HEK293 (cell line): ENCODE measurements around the gene CPA2.

Experiments
- CTCF ChIA-PET: fragments of 350-600 bp; formaldehyde crosslinking; extraction: SDS; loops from one replicate; lab custom pipeline; 2021; ENCODE audit warnings: antibody characterized with exemption; lab: Yijun Ruan, JAX
- POLR2A ChIA-PET: fragments of 300-600 bp; formaldehyde crosslinking; extraction: SDS; loops from one replicate; lab custom pipeline; 2020; ENCODE audit warnings: antibody characterized with exemption, inconsistent platforms; lab: Yijun Ruan, JAX
- H3K27ac ChIP-seq: fragments of 200-500 bp; sonication (Bioruptor generic); 2 replicates; pipeline ENCODE4 v1.5.1; 2014; ENCODE audit warnings: low read depth, low read length, control low read depth, inconsistent platforms; ENCODE audit errors: extremely low read depth
- H3K36me3 ChIP-seq, 2 experiments: fragments of 200-500 bp in 1 of 2; sonication (Bioruptor generic) in 1 of 2; 1 replicate in 1 of 2; 2 replicates in 1 of 2; pipeline ENCODE4 v1.5.1; 2014 to 2017; ENCODE audit warnings: inconsistent platforms in 2 of 2, low read length in 2 of 2; ENCODE audit not compliant: control insufficient read depth in 2 of 2, insufficient read depth in 1 of 2
- H3K4me1 ChIP-seq: fragments of 200-500 bp; sonication (Bioruptor generic); 2 replicates; pipeline ENCODE4 v1.5.1; 2014; ENCODE audit warnings: mild to moderate bottlenecking, low read length, inconsistent platforms; ENCODE audit not compliant: control insufficient read depth, insufficient read depth
- H3K4me3 ChIP-seq: 2 replicates; pipeline ENCODE4 v1.5.1; 2011; ENCODE audit warnings: low read depth, mild to moderate bottlenecking, control low read depth, low read length, moderate library complexity
- H3K9me3 ChIP-seq: fragments of 200-500 bp; sonication (Bioruptor generic); 2 replicates; pipeline ENCODE4 v1.5.1; 2014; ENCODE audit warnings: low read depth, low read length, inconsistent platforms; ENCODE audit not compliant: control insufficient read depth, insufficient read depth
- BCL11A ChIP-seq: fragments of 450-650 bp; formaldehyde crosslinking; IDR thresholded peaks from 2 replicates; pipeline ENCODE4 v1.5.1; 2016; ENCODE audit warnings: low read depth, missing biosample characterization, missing genetic modification characterization
- GLI2 ChIP-seq: fragments of 450-650 bp; formaldehyde crosslinking; IDR thresholded peaks from 2 replicates; pipeline ENCODE4; 2017; ENCODE audit warnings: missing biosample characterization, missing genetic modification characterization, low read depth, borderline replicate concordance
- HOXA7 ChIP-seq: sonication (generic); formaldehyde crosslinking; IDR thresholded peaks from 2 replicates; pipeline ENCODE4 v1.8.1; 2022; ENCODE audit warnings: missing genetic modification reagents, borderline replicate concordance
- HOXC10 ChIP-seq: sonication (generic); formaldehyde crosslinking; IDR thresholded peaks from 2 replicates; pipeline ENCODE4 v1.8.1; 2023; ENCODE audit warnings: mild to moderate bottlenecking, missing genetic modification reagents
- SETDB1 ChIP-seq: IDR thresholded peaks from one replicate; pipeline ENCODE4 v1.6.1; 2017; ENCODE audit warnings: mild to moderate bottlenecking, low read length, moderate library complexity, mixed read lengths; ENCODE audit not compliant: insufficient read length
- TRIM28 ChIP-seq: IDR thresholded peaks from 2 replicates; pipeline ENCODE4 v1.6.1; 2011; ENCODE audit warnings: low read length, control low read depth, borderline replicate concordance
- ZNF114 ChIP-seq: fragments of 450-650 bp; formaldehyde crosslinking; IDR thresholded peaks from 2 replicates; pipeline ENCODE4 v1.5.0; 2017; ENCODE audit warnings: missing biosample characterization, missing genetic modification characterization
- ZNF121 ChIP-seq: fragments of 450-650 bp; formaldehyde crosslinking; IDR thresholded peaks from 2 replicates; pipeline ENCODE4 v1.5.1; 2016; ENCODE audit warnings: missing biosample characterization, missing genetic modification characterization
- ZNF184 ChIP-seq: fragments of 450-650 bp; IDR thresholded peaks from 2 replicates; pipeline ENCODE4 v1.5.1; 2018; ENCODE audit warnings: missing biosample characterization, mild to moderate bottlenecking, missing genetic modification characterization
- ZNF214 ChIP-seq: fragments of 450-650 bp; formaldehyde crosslinking; IDR thresholded peaks from 2 replicates; pipeline ENCODE4 v1.5.1; 2017; ENCODE audit warnings: missing biosample characterization, mild to moderate bottlenecking, missing genetic modification characterization, borderline replicate concordance
- ZNF221 ChIP-seq: fragments of 450-650 bp; formaldehyde crosslinking; IDR thresholded peaks from 2 replicates; pipeline ENCODE4 v1.5.1; 2017; ENCODE audit warnings: missing biosample characterization, missing genetic modification characterization, borderline replicate concordance
- ZNF518A ChIP-seq: fragments of 450-650 bp; formaldehyde crosslinking; conservative IDR thresholded peaks from 2 replicates; pipeline ENCODE4 v1.5.1; 2016; ENCODE audit warnings: low read depth, missing biosample characterization, missing genetic modification characterization
- ZNF549 ChIP-seq: fragments of 450-650 bp; IDR thresholded peaks from 2 replicates; pipeline ENCODE4 v1.5.1; 2018; ENCODE audit warnings: missing biosample characterization, missing genetic modification characterization, mild to moderate bottlenecking, inconsistent platforms, moderate library complexity
- ZNF555 ChIP-seq: fragments of 450-650 bp; formaldehyde crosslinking; conservative IDR thresholded peaks from 2 replicates; pipeline ENCODE4 v1.5.1; 2017; ENCODE audit warnings: missing biosample characterization, mild to moderate bottlenecking, missing genetic modification characterization, inconsistent platforms
- ZNF660 ChIP-seq: fragments of 450-650 bp; IDR thresholded peaks from 2 replicates; pipeline ENCODE4 v1.5.1; 2018; ENCODE audit warnings: missing biosample characterization, mild to moderate bottlenecking, missing genetic modification characterization
- ZNF76 ChIP-seq: fragments of 450-650 bp; formaldehyde crosslinking; IDR thresholded peaks from 2 replicates; pipeline ENCODE4; 2016; ENCODE audit warnings: low read depth, missing biosample characterization, missing genetic modification characterization, borderline replicate concordance
- ZNF791 ChIP-seq: fragments of 450-650 bp; formaldehyde crosslinking; IDR thresholded peaks from 2 replicates; pipeline ENCODE4 v1.5.1; 2016; ENCODE audit warnings: missing biosample characterization, missing genetic modification characterization
- ZNF837 ChIP-seq: fragments of 450-650 bp; formaldehyde crosslinking; IDR thresholded peaks from 2 replicates; pipeline ENCODE4 v1.5.1; 2016; ENCODE audit warnings: missing biosample characterization, missing genetic modification characterization
- ZSCAN16 ChIP-seq: fragments of 450-650 bp; formaldehyde crosslinking; IDR thresholded peaks from 2 replicates; pipeline ENCODE4 v1.5.1; 2016; ENCODE audit warnings: missing biosample characterization, missing genetic modification characterization
- ZSCAN30 ChIP-seq: fragments of 450-650 bp; IDR thresholded peaks from 2 replicates; pipeline ENCODE4 v1.5.1; 2018; ENCODE audit warnings: missing biosample characterization, mild to moderate bottlenecking, missing genetic modification characterization, moderate library complexity
- TF ChIP-seq, protein P1 (sequence below): fragments of 450-650 bp; formaldehyde crosslinking; IDR thresholded peaks from 2 replicates; pipeline ENCODE4 v1.5.1; 2016; ENCODE audit warnings: missing biosample characterization, missing genetic modification characterization
- TF ChIP-seq, protein P2 (sequence below): sonication (generic); formaldehyde crosslinking; IDR thresholded peaks from 2 replicates; pipeline ENCODE4 v1.8.1; 2022; ENCODE audit warnings: mild to moderate bottlenecking, moderate library complexity, missing genetic modification reagents
- TF ChIP-seq, protein P3 (sequence below): fragments of 450-650 bp; formaldehyde crosslinking; IDR thresholded peaks from 2 replicates; pipeline ENCODE4 v1.5.1; 2017; ENCODE audit warnings: missing biosample characterization, missing genetic modification characterization

CPA2 gene

DNA sequence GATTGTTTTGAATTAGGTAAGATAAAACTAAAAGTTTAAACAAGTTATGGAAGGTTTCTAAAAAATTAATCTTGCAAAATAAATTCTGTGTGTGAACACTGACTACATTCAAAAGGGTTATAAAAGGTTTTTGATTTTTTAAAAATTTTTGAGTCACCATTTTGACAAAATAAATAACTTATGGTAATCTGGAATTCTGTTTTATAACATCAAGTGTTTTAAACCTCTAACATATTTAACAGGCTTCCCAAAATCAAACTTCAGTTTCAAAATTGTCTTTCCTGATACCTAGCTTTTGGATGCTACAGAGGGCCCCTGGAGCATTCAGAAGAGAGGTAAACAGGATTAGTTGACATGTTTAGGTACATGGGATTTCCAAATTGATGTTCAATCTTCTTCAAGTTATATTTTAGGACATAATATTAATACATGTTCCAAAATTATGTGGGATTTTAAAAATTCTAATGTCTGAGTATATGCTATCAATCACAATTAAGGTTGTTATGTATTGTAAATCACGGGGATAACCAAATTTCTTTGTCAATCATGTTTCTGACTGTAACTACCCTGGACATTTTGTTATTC, 8.1 kb upstream of the CPA2 start (continued):
- TF ChIP-seq ZNF518A: peak; percentile 56
- peak; percentile 39; the same call in 1 of the 2 replicates for TF ChIP-seq ZNF549
- TF ChIP-seq HOXA7 (CRISPR knock-in tag): no peak
- TF ChIP-seq ZNF660 (tag by site-specific recombination): no peak
- no peak for TF ChIP-seq ZNF114 (tag by site-specific recombination)
- TF ChIP-seq, protein P1, sequence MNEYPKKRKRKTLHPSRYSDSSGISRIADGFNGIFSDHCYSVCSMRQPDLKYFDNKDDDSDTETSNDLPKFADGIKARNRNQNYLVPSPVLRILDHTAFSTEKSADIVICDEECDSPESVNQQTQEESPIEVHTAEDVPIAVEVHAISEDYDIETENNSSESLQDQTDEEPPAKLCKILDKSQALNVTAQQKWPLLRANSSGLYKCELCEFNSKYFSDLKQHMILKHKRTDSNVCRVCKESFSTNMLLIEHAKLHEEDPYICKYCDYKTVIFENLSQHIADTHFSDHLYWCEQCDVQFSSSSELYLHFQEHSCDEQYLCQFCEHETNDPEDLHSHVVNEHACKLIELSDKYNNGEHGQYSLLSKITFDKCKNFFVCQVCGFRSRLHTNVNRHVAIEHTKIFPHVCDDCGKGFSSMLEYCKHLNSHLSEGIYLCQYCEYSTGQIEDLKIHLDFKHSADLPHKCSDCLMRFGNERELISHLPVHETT (tag by site-specific recombination): no peak
- TF ChIP-seq ZSCAN16: no peak
- TF ChIP-seq GLI2 (tag by site-specific recombination): no peak
- TF ChIP-seq ZNF837: no peak
- TF ChIP-seq, protein P2, sequence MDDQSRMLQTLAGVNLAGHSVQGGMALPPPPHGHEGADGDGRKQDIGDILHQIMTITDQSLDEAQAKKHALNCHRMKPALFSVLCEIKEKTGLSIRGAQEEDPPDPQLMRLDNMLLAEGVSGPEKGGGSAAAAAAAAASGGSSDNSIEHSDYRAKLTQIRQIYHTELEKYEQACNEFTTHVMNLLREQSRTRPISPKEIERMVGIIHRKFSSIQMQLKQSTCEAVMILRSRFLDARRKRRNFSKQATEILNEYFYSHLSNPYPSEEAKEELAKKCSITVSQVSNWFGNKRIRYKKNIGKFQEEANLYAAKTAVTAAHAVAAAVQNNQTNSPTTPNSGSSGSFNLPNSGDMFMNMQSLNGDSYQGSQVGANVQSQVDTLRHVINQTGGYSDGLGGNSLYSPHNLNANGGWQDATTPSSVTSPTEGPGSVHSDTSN (CRISPR knock-in tag): no peak
- TF ChIP-seq ZSCAN30: no peak
- TF ChIP-seq, protein P3, sequence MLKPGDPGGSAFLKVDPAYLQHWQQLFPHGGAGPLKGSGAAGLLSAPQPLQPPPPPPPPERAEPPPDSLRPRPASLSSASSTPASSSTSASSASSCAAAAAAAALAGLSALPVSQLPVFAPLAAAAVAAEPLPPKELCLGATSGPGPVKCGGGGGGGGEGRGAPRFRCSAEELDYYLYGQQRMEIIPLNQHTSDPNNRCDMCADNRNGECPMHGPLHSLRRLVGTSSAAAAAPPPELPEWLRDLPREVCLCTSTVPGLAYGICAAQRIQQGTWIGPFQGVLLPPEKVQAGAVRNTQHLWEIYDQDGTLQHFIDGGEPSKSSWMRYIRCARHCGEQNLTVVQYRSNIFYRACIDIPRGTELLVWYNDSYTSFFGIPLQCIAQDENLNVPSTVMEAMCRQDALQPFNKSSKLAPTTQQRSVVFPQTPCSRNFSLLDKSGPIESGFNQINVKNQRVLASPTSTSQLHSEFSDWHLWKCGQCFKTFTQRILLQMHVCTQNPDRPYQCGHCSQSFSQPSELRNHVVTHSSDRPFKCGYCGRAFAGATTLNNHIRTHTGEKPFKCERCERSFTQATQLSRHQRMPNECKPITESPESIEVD (tag by site-specific recombination): no peak
- TF ChIP-seq SETDB1: peak; percentile 97
- TF ChIP-seq ZNF555 (tag by site-specific recombination): 0 out of 2 replicates have a peak, but pooled peaks have one; percentile 4
- no peak for TF ChIP-seq ZNF214 (tag by site-specific recombination)
- no peak for TF ChIP-seq TRIM28
- TF ChIP-seq ZNF76 (tag by site-specific recombination): no peak
- no peak for TF ChIP-seq ZNF121
- TF ChIP-seq ZNF791 (tag by site-specific recombination): no peak

DNA sequence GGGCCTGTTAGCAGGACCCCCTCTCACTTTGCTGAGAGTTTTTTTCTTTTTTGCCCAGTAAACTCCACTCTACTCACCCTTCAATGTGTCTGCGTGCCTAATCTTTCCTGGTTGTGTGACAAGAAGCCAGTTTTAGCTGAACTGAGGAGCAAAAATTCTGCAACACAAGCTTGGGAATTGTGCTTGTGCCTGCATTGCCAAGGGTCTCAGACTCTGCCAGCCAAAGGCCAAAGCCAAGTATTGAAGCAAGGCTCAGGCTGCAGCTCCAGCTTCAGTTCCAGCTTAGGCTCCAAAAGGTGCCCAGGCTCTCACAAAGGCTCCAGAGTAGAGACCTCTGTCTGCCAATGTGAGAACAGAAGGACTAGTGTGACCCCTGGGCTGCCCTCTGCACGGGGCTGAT, 4.2 kb upstream of the CPA2 start:
- no peak for TF ChIP-seq BCL11A (tag by site-specific recombination)
- TF ChIP-seq ZNF221 (tag by site-specific recombination): no peak
- no peak for TF ChIP-seq ZNF184 (tag by site-specific recombination)
- TF ChIP-seq HOXC10: no peak
- H3K4me1 ChIP-seq: no peaks in the 10 kb centered on the region
- POLR2A ChIA-PET: no interaction called here
- H3K27ac ChIP-seq: no peak overlapping the region
- CTCF ChIA-PET: interaction anchor here (0.5 kb wide), 1 partner anchor 98 kb away, joined by 4 read pairs; no protein-coding TSS in a partner anchor
- no peaks in the 10 kb centered on the region for H3K9me3 ChIP-seq
- H3K4me3 ChIP-seq: no peak overlapping the region
- no peaks in the 10 kb centered on the region for H3K36me3 ChIP-seq
